HG02870 (cell line): ENCODE data around the gene RBX1.

Experiments
- ATAC-seq: cut with Tn5 transposase; IDR thresholded peaks from one replicate; pipeline ENCODE4 v1.9.1; 2021; ENCODE audit warnings: mild to moderate bottlenecking, moderate library complexity; ENCODE audit not compliant: unreplicated experiment

Gene RBX1

DNA sequence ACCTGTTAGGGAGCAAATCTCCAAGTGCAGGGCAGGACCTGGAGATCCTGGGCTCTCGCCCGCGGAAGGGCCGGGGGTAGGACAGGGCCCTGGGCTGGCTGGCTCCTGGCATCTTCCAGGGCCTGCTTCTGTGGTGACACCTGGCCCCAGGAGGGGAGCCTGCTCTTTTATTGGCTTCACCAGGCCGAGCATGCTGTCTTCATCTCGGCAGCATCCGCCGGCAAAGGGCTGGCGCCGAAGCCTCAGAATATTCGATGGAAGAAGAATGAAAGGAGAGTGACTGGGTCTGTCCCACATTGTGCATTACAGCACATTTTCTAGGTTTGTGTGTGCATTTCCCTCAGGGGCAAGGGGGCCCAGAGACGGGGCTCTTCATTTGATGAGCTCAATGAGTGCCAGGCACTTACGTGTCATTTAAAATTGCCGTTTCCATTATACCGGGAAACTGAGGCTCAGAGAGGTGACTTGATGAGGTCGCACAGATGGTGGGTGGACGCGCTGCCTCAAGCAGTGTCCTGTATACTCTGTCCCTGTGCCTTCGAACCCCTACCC is 70.0 kb downstream of the RBX1 start:
- no peak for ATAC-seq

DNA sequence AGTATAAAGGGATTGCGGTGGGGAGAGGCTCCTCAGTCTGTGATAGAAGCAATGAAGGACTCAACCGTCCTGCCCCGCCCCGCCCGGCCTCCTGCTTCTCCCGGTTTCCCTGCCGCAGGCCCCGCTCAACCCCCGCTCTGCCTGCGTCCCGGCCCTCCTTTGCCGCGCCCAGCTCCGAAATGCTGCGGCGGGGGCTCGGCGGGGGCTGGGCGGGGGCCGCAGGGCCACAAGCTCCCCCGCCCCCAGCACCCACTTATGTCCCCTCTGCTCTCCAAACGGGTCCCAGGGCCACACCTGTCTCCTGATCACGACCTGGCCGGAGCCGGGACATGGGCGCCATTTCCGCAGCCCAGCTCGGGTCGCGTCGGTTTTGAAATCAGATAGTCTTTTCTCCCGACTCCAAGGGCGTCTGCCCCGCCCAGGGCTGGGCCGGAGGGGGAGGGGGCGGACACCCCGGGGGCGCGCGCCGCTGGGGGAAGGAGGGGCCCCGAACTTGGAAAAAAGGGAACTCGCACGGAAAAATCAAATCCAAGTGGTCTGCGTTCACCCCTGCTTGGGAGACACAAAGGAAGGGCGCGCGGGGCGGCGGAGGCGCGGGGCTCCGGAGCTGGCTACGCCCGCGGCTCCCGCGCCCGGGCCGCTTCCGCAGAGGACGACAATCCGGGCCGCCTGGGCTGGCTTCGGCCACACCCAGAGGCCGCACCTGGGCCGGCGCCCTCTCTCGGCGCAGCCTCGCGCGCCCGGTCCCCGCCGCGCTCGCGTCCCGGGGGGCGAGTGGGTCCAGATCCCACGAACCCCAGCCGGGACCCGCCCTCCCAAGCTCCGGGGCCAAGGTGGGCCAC is 70.7 kb downstream of the RBX1 start:
- no peak for ATAC-seq

DNA sequence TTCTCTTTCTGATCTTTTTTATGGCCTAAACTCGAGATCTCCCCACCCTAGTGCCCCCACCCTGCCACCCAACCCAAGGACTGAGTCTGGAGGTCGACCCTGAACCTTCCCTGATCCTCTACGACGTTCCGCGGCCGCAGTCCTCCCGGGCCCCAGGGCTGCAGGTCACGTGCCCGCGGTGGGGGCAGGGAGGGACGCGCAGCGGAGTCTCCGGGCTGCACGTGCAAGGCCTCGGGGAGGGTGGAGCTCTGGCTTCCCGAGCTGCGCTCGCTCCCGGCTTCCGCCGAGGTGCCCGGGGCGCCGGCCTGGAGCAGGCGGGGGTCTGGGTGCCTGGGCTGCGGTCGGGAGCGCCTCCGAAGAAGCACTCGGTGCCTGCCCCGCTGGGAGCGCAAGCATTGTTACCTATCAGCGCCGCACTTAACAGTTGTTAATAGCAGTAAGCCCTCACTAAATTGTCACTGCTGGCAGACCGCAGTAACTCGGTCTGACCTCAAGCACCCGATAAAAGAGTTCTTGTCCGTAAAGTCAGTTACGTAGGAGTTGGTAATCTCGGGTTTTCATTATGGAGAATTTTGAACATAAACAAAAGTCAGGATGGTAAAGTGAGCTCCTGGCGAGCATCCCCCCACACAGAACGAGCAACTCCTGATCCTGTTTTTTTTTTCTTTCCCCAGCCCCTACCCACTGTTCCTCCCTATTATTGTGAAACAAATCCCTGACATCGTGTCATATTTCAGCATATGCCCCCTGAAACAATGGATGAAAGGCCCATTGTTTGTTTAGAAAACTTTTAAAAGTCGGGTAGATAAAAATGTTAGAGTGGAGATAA is 71.5 kb downstream of the RBX1 start:
- ATAC-seq: no peak
